B cell (primary cell): Measurements from ENCODE around the gene SDF2L1. TPM values are rescaled to one million over a fixed set of nuclear protein-coding genes. Genes with fewer than 3 reads are reported as not detected.

Experiments
- ATAC-seq: fragments of 200-7000 bp; cut with Tn5 transposase; one replicate; pipeline ENCODE4 v1.10.0; 2021; ENCODE audit warnings: low read depth, mild to moderate bottlenecking, moderate number of reproducible peaks, moderate library complexity
- CTCF ChIA-PET: fragments of 350-600 bp; sonication (Branson Sonifier 250); formaldehyde crosslinking; loops from one replicate; lab custom pipeline; 2021; ENCODE audit warnings: antibody characterized with exemption, inconsistent platforms; lab: Charles Lee
- POLR2A ChIA-PET: fragments of 350-600 bp; sonication (Branson Sonifier 250); formaldehyde crosslinking; loops from one replicate; lab custom pipeline; 2021; ENCODE audit warnings: antibody characterized with exemption; lab: Charles Lee
- DNase-seq: peaks from one replicate; pipeline ENCODE4 v3.0.0; 2013
- H2AFZ ChIP-seq: 2 replicates; pipeline ENCODE4 v1.6.1; 2012; ENCODE audit warnings: mild to moderate bottlenecking, low read depth, low read length; ENCODE audit not compliant: insufficient read depth, poor library complexity, severe bottlenecking
- H3K27ac ChIP-seq, 2 donors: 1 replicate in 1 of 2; 2 replicates in 1 of 2; pipeline ENCODE4 v1.5.1; 2012 to 2013; ENCODE audit warnings: low read length in 2 of 2, mild to moderate bottlenecking in 2 of 2, moderate library complexity in 1 of 2
- H3K27me3 ChIP-seq, 4 experiments: fragments of 200-600 bp in 1 of 4; sonication (generic) in 1 of 4; replicated peaks in 1 of 4; 1 replicate in 2 of 4; 2 replicates in 2 of 4; pipeline versions ENCODE4 v1.6.1 to v1.7.0; 2013 to 2016; ENCODE audit warnings: low read length in 3 of 4, mild to moderate bottlenecking in 2 of 4, mixed read lengths in 1 of 4, moderate library complexity in 1 of 4; ENCODE audit not compliant: insufficient read depth in 4 of 4, control insufficient read depth in 3 of 4; ENCODE audit errors: control extremely low read depth in 1 of 4
- H3K36me3 ChIP-seq, 2 experiments: replicated peaks in 1 of 2; 1 replicate in 1 of 2; 2 replicates in 1 of 2; pipeline versions ENCODE4 v1.6.1 to v1.7.1; 2013; ENCODE audit warnings: low read length in 1 of 2; ENCODE audit not compliant: insufficient read depth in 2 of 2, control insufficient read depth in 1 of 2; ENCODE audit errors: control extremely low read depth in 1 of 2, extremely low read depth in 1 of 2
- H3K4me1 ChIP-seq, 2 donors: fragments of 200-600 bp in 1 of 2; sonication (generic) in 1 of 2; 1 replicate in 1 of 2; 2 replicates in 1 of 2; pipeline versions ENCODE4 v1.5.1 to v1.6.1; 2013 to 2017; ENCODE audit warnings: low read length in 2 of 2; ENCODE audit not compliant: control insufficient read depth in 2 of 2, insufficient read depth in 2 of 2
- H3K4me2 ChIP-seq: replicated peaks from 2 replicates; pipeline ENCODE3; 2012; ENCODE audit warnings: mild to moderate bottlenecking, low read depth, low read length; ENCODE audit not compliant: poor library complexity, severe bottlenecking
- H3K4me3 ChIP-seq, 5 experiments: fragments of 200-600 bp in 1 of 5; sonication (generic) in 1 of 5; 1 replicate in 3 of 5; 2 replicates in 2 of 5; pipeline versions ENCODE4 v1.5.1 to v1.7.0; 2011 to 2016; ENCODE audit warnings: low read length in 4 of 5, mild to moderate bottlenecking in 4 of 5, low read depth in 2 of 5, control low read depth in 1 of 5, moderate library complexity in 1 of 5; ENCODE audit not compliant: insufficient read depth in 1 of 5; ENCODE audit errors: control extremely low read depth in 1 of 5, extremely low read depth in 1 of 5
- H3K79me2 ChIP-seq: fragments of 200-600 bp; sonication (generic); one replicate; pipeline ENCODE4 v1.6.0; 2016; ENCODE audit warnings: low read length; ENCODE audit not compliant: control insufficient read depth, insufficient read depth
- H3K9ac ChIP-seq: fragments of 200-600 bp; sonication (generic); 2 replicates; pipeline ENCODE4 v1.6.1; 2017; ENCODE audit warnings: mild to moderate bottlenecking, low read length, moderate library complexity
- H3K9me3 ChIP-seq, 3 donors: one replicate each; pipeline versions ENCODE4 v1.6.1 to v1.7.1; 2013; ENCODE audit warnings: low read length in 2 of 3; ENCODE audit not compliant: control insufficient read depth in 2 of 3, insufficient read depth in 1 of 3; ENCODE audit errors: control extremely low read depth in 1 of 3
- H4K20me1 ChIP-seq: 2 replicates; pipeline ENCODE4 v1.6.0; 2012; ENCODE audit warnings: mild to moderate bottlenecking, low read length; ENCODE audit not compliant: insufficient read depth, control insufficient read depth, poor library complexity, severe bottlenecking
- H3K27ac Mint-ChIP-seq: one replicate; pipeline ENCODE4 v1.8.0; 2021; ENCODE audit warnings: mixed read lengths
- H3K27me3 Mint-ChIP-seq: one replicate; pipeline ENCODE4 v1.8.0; 2021; ENCODE audit warnings: mixed read lengths
- H3K4me1 Mint-ChIP-seq: one replicate; pipeline ENCODE4 v1.8.0; 2021; ENCODE audit warnings: mixed read lengths
- H3K4me3 Mint-ChIP-seq: one replicate; pipeline ENCODE4 v1.8.0; 2021; ENCODE audit warnings: mixed read lengths
- H3K9me3 Mint-ChIP-seq: one replicate; pipeline ENCODE4 v1.8.0; 2022; ENCODE audit warnings: mixed read lengths; ENCODE audit not compliant: insufficient read depth
- CTCF ChIP-seq: fragments of 200-600 bp; IDR thresholded peaks from one replicate; pipeline ENCODE4 v1.8.0; 2022; ENCODE audit warnings: antibody characterized with exemption, mild to moderate bottlenecking
- EZH2 ChIP-seq: IDR thresholded peaks from 2 replicates; pipeline ENCODE4 v1.6.1; 2012; ENCODE audit warnings: borderline replicate concordance, low read depth, mild to moderate bottlenecking, moderate library complexity, low read length; ENCODE audit not compliant: insufficient read depth, poor library complexity, severe bottlenecking
- WGBS: methylation state at CpG from one replicate; pipeline ENCODE4 v1.1.5; 2013; ENCODE audit warnings: missing lambda C conversion rate; ENCODE audit not compliant: insufficient coverage; 5-methylcytosine and 5-hydroxymethylcytosine counted together
- intact Hi-C: fragments of 100-400 bp; cut with micrococcal nuclease; formaldehyde crosslinking; loops from one replicate; pipeline ENCODE4 v1.10.0; 2022
- polyA plus RNA-seq: library from polyadenylated mRNA; depleted of rRNA; stranded (reverse); fragments of >200 nt; gene quantifications from 2 replicates; pipeline ENCODE4 v1.2.3, GENCODE V29; 2012
- total RNA-seq, 2 donors: library from RNA; stranded (reverse); fragments of 120-200 nt in 1 of 2; gene quantifications; 1 replicate in 1 of 2; 2 replicates in 1 of 2; pipeline versions ENCODE4 v1.2.3 to v1.2.4, GENCODE V29; 2013 to 2022

Gene SDF2L1
- total and polyA plus RNA-seq, 2 donors (not counting 1 experiment from before 2014, with no cell fraction given), result 15.2 to 23.5 TPM

GRCh38 chr22:21611210-21611977 is 30.7 kb upstream of the SDF2L1 start:
- WGBS, result 92% methylated on average over 2 of the region's 4 CpGs
- H3K4me3 Mint-ChIP-seq, result no peak overlapping the region
- TF ChIP-seq CTCF, result no peak
- no peak for TF ChIP-seq EZH2
- no peak overlapping the region for H3K4me2 ChIP-seq
- H3K9me3 Mint-ChIP-seq, result no peaks in the 10 kb centered on the region
- no peaks in the 10 kb centered on the region for H3K27me3 Mint-ChIP-seq
- no peak overlapping the region for H3K9ac ChIP-seq
- no peaks in the 10 kb centered on the region for H3K27me3 ChIP-seq
- no peaks in the 10 kb centered on the region for H3K9me3 ChIP-seq
- intact Hi-C loops, result no loop called here
- peaks cover 8 to 33% of the 10 kb centered on the region in 2 experiments for H3K36me3 ChIP-seq
- POLR2A ChIA-PET, result no interaction called here
- CTCF ChIA-PET, result interaction anchor here (1.2 kb wide), 1 partner anchor 19 kb away, joined by 3 read pairs; no protein-coding TSS in a partner anchor
- no peak overlapping the region for H3K27ac Mint-ChIP-seq
- ATAC-seq (no peak), DNase-seq (no peak)
- peaks cover 96% of the 10 kb centered on the region for H3K79me2 ChIP-seq
- H4K20me1 ChIP-seq, result peaks cover 90% of the 10 kb centered on the region
- H3K4me1 ChIP-seq, result peaks cover 10 to 23% of the 10 kb centered on the region in 2 donors
- H3K4me1 Mint-ChIP-seq, result peaks cover 40% of the 10 kb centered on the region
- H3K4me3 ChIP-seq, result no peak overlapping the region
- no peak overlapping the region for H3K27ac ChIP-seq
- H2AFZ ChIP-seq, result no peak overlapping the region

GRCh38 chr22:21612858-21613257 is 29.2 kb upstream of the SDF2L1 start:
- Histone ChIP-seq H4K20me1 (peaks cover 85% of the 10 kb centered on the region), H3K9me3 (no peaks in the 10 kb centered on the region), H3K27me3 (no peaks in the 10 kb centered on the region), H3K27ac (no peak overlapping the region), H3K9ac (no peak overlapping the region), H3K4me2 (no peak overlapping the region), H3K79me2 (peaks cover 94% of the 10 kb centered on the region), H2AFZ (no peak overlapping the region), H3K4me1 (peaks cover 12 to 33% of the 10 kb centered on the region in 2 donors), H3K4me3 (no peak overlapping the region), H3K36me3 (peaks cover 8 to 33% of the 10 kb centered on the region in 2 experiments)
- DNase-seq (no peak), ATAC-seq (no peak)
- 95% methylated on average over 7 of the region's 7 CpGs for WGBS
- intact Hi-C loops, result no loop called here
- TF ChIP-seq EZH2 (no peak), CTCF (no peak)
- POLR2A ChIA-PET, result no interaction called here
- Mint-ChIP-seq H3K27me3 (no peaks in the 10 kb centered on the region), H3K9me3 (no peaks in the 10 kb centered on the region), H3K27ac (peak overlapping the region; percentile 26), H3K4me1 (peaks cover 41% of the 10 kb centered on the region), H3K4me3 (no peak overlapping the region)
- CTCF ChIA-PET, result interaction anchor here (0.8 kb wide), 1 partner anchor 34 kb away, joined by 3 read pairs; no protein-coding TSS in a partner anchor
